ENCODE results near the gene STAC2. TPM values are rescaled to one million over a fixed set of nuclear protein-coding genes. Genes with fewer than 3 reads are reported as not detected.

The STAC2 gene
- total and polyA plus RNA-seq, 2 of the 13 experiments (the other 11 are each of a cell fraction or from before 2014, with no cell fraction given), result not detected

GRCh38 chr17:39238311-39238972, 12.7 kb upstream of the STAC2 start:
- in situ Hi-C loops (cut with HindIII; ENCODE audit: extremely low pct_ligation_motif_present, low pct_unique_long_range_greater_than_20kb) (no loop called here), intact Hi-C loops (cut with micrococcal nuclease; ENCODE audit: unreplicated experiment) (loop anchor here (10.0 kb wide), 1 partner anchor 254 kb away; no protein-coding TSS in a partner anchor)
- Histone ChIP-seq H3K36me3 (replicated peaks in 1 of 2; ENCODE audit: control insufficient read depth in 1 of 2, insufficient read depth in 2 of 2, low read length in 2 of 2) (no peaks in the 10 kb centered on the region), H3K4me2 (ENCODE audit: low read depth, low read length) (no peak overlapping the region), H3K9ac (ENCODE audit: insufficient read depth, low read depth, low read length) (no peak overlapping the region), H3K4me1 (ENCODE audit: insufficient read depth, low read length) (no peaks in the 10 kb centered on the region), H2AFZ (ENCODE audit: low read length) (no peak overlapping the region), H3K4me3 (replicated peaks in 1 of 3; ENCODE audit: insufficient read depth in 1 of 3, low read depth in 2 of 3, low read length in 3 of 3) (no peak overlapping the region), H4K20me1 (ENCODE audit: insufficient read depth, low read length) (no peaks in the 10 kb centered on the region), H3K9me3 (ENCODE audit: low read length) (no peaks in the 10 kb centered on the region), H3K27me3 (ENCODE audit: control insufficient read depth in 1 of 2, insufficient read depth in 2 of 2, low read length in 2 of 2) (peaks cover 0 to 2% of the 10 kb centered on the region in 2 experiments; a peak in 2 of 5 replicates), H3K27ac (ENCODE audit: extremely low read length, insufficient read depth, low read length) (no peak overlapping the region), H3K79me2 (ENCODE audit: insufficient read depth, low read length) (no peaks in the 10 kb centered on the region)
- POLR2A ChIA-PET, result interaction anchor here (1.6 to 1.9 kb wide), 2 partner anchors 32 to 39 kb away, joined by 3 to 7 read pairs; partner anchors contain the start of gene RPL19
- no TSS peak for BruUV-seq (replicated peaks)
- no peak for FAIRE-seq
- CTCF ChIA-PET (ENCODE audit: low intra/inter-chr PET ratio, low total read pairs), result interaction anchor here (3.4 kb wide), 1 partner anchor 32 kb away, joined by 18 read pairs; no protein-coding TSS in a partner anchor
- WGBS (ENCODE audit: low lambda C conversion rate), result 11% methylated on average over 9 of the region's 15 CpGs
- ATAC-seq, result no peak
- DNase-seq (ENCODE audit: low spot score), result no peak
- TF ChIP-seq ZNF552 (CRISPR knock-in tag; IDR thresholded peaks at IDR 0.05; ENCODE audit: borderline replicate concordance) (no peak), ELF1 (CRISPR knock-in tag; IDR thresholded peaks at IDR 0.05) (no peak), ISL2 (CRISPR knock-in tag; IDR thresholded peaks at IDR 0.05) (no peak), ZBTB3 (CRISPR knock-in tag; IDR thresholded peaks at IDR 0.05; ENCODE audit: borderline replicate concordance, low read depth) (no peak), CREB1 (IDR thresholded peaks at IDR 0.05) (peak; percentile 42; the same call in 1 of the 2 replicates), CREB1 (CRISPR knock-in tag; IDR thresholded peaks at IDR 0.05) (no peak), ZNF274 (CRISPR knock-in tag; IDR thresholded peaks at IDR 0.05) (no peak), TIGD3 (CRISPR knock-in tag; IDR thresholded peaks at IDR 0.05; ENCODE audit: borderline replicate concordance) (no peak), PBX2 (CRISPR knock-in tag; IDR thresholded peaks at IDR 0.05) (no peak), ZKSCAN5 (CRISPR knock-in tag; IDR thresholded peaks at IDR 0.05) (no peak), HIC2 (CRISPR knock-in tag; IDR thresholded peaks at IDR 0.05; ENCODE audit: low read depth) (peak; percentile 45; the same call in 1 of the 2 replicates), ZNF281 (CRISPR knock-in tag; IDR thresholded peaks at IDR 0.05; ENCODE audit: borderline replicate concordance) (no peak), ZNF501 (CRISPR knock-in tag; IDR thresholded peaks at IDR 0.05) (no peak), ZNF232 (CRISPR knock-in tag; IDR thresholded peaks at IDR 0.05; ENCODE audit: borderline replicate concordance) (no peak), ZNF724P (CRISPR knock-in tag; IDR thresholded peaks at IDR 0.05; ENCODE audit: borderline replicate concordance) (no peak), ZIK1 (CRISPR knock-in tag; IDR thresholded peaks at IDR 0.05; ENCODE audit: borderline replicate concordance, low read depth) (no peak), HNRNPL (IDR thresholded peaks at IDR 0.05; ENCODE audit: low read depth, low read length) (peak; percentile 92), CBX1 (IDR thresholded peaks at IDR 0.05; ENCODE audit: low read depth) (no peak)
